Measurements from ENCODE around the gene MPG.
"Not testable (repeated sequence)": the region's sequence is repeated elsewhere in the genome, so short reads cannot be mapped to it uniquely, and the experiment has no call there.

The MPG gene

GRCh38 chr16:36336-36984, 41.6 kb upstream of the MPG start:
- DNase-seq (ENCODE audit: low read depth), result no peak
- TF ChIP-seq CTCF (IDR thresholded peaks at IDR 0.05; ENCODE audit: insufficient read depth, low read depth, low read length, missing control alignments), result no peak
- no peak overlapping the region for H3K4me3 ChIP-seq (ENCODE audit: low read length)

GRCh38 chr16:37511-37910, 40.5 kb upstream of the MPG start:
- TF ChIP-seq CTCF (IDR thresholded peaks at IDR 0.05; ENCODE audit: insufficient read depth, low read depth, low read length, missing control alignments), result no peak
- H3K4me3 ChIP-seq (ENCODE audit: low read length), result no peak overlapping the region
- DNase-seq (ENCODE audit: low read depth), result peak; percentile 37

- not testable (repeated sequence) for H3K4me3 ChIP-seq (ENCODE audit: low read length); DNase-seq (ENCODE audit: low read depth)
Observed at GRCh38 chr16:38206-38605, 39.8 kb upstream of the MPG start.

- TF ChIP-seq CTCF (IDR thresholded peaks at IDR 0.05; ENCODE audit: insufficient read depth, low read depth, low read length, missing control alignments), result no peak
- no peak overlapping the region for H3K4me3 ChIP-seq (ENCODE audit: low read length)
- peak; percentile 67 for DNase-seq (ENCODE audit: low read depth)
Observed at GRCh38 chr16:38941-39892, 38.8 kb upstream of the MPG start.

- no peak overlapping the region for H3K4me3 ChIP-seq (ENCODE audit: low read length)
- no peak for TF ChIP-seq CTCF (IDR thresholded peaks at IDR 0.05; ENCODE audit: insufficient read depth, low read depth, low read length, missing control alignments)
- DNase-seq (ENCODE audit: low read depth), result no peak
Observed at GRCh38 chr16:41439-42068, 36.5 kb upstream of the MPG start.

- no peak for TF ChIP-seq CTCF (IDR thresholded peaks at IDR 0.05; ENCODE audit: insufficient read depth, low read depth, low read length, missing control alignments)
- no peak overlapping the region for H3K4me3 ChIP-seq (ENCODE audit: low read length)
- no peak for DNase-seq (ENCODE audit: low read depth)
Observed at GRCh38 chr16:42069-42457, 36.0 kb upstream of the MPG start.

- no peak for DNase-seq (ENCODE audit: low read depth)
- no peak overlapping the region for H3K4me3 ChIP-seq (ENCODE audit: low read length)
- TF ChIP-seq CTCF (IDR thresholded peaks at IDR 0.05; ENCODE audit: insufficient read depth, low read depth, low read length, missing control alignments), result no peak
Observed at GRCh38 chr16:42691-43090, 35.3 kb upstream of the MPG start.
